IMR-90 (cell line): Measurements from ENCODE around the gene ROBO1.

Experiments used
- POLR2A ChIP-seq: IDR thresholded peaks from 2 replicates; pipeline ENCODE4 v1.6.1; 2012; ENCODE audit warnings: mild to moderate bottlenecking, low read depth, low read length
- TF ChIP-seq, protein P1 (sequence below): conservative IDR thresholded peaks from 2 replicates; pipeline ENCODE4 v1.5.1; 2012; ENCODE audit warnings: mild to moderate bottlenecking, low read depth, low read length, improper control_type of control experiment

- TF ChIP-seq POLR2A: no peak
- TF ChIP-seq, protein P1, sequence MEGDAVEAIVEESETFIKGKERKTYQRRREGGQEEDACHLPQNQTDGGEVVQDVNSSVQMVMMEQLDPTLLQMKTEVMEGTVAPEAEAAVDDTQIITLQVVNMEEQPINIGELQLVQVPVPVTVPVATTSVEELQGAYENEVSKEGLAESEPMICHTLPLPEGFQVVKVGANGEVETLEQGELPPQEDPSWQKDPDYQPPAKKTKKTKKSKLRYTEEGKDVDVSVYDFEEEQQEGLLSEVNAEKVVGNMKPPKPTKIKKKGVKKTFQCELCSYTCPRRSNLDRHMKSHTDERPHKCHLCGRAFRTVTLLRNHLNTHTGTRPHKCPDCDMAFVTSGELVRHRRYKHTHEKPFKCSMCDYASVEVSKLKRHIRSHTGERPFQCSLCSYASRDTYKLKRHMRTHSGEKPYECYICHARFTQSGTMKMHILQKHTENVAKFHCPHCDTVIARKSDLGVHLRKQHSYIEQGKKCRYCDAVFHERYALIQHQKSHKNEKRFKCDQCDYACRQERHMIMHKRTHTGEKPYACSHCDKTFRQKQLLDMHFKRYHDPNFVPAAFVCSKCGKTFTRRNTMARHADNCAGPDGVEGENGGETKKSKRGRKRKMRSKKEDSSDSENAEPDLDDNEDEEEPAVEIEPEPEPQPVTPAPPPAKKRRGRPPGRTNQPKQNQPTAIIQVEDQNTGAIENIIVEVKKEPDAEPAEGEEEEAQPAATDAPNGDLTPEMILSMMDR: no peak
Observed at GRCh38 chr3:78606756-78607155, 1161.0 kb downstream of the ROBO1 start.
